ENCODE results near the gene RPL13A.

GRCh38 chr19:49490287-49491029, 3.0 kb downstream of the RPL13A start:
- TF ChIP-seq ZEB1 (IDR thresholded peaks at IDR 0.05; ENCODE audit: insufficient replicate concordance, low read depth) (no peak), KMT2A (CRISPR knock-in tag; IDR thresholded peaks at IDR 0.05) (no peak), ZNF572 (CRISPR knock-in tag; IDR thresholded peaks at IDR 0.05) (no peak)

All from HepG2 (cell line).